DND-41 (cell line): Measurements from ENCODE around the gene SLC39A11.

Source experiments
- CTCF ChIP-seq: IDR thresholded peaks from 2 replicates; pipeline ENCODE4 v1.5.1; 2012; ENCODE audit warnings: borderline replicate concordance, low read length, moderate library complexity, mild to moderate bottlenecking; ENCODE audit not compliant: poor library complexity, severe bottlenecking; ENCODE audit errors: extremely low read depth
- EZH2 ChIP-seq: IDR thresholded peaks from 3 replicates; pipeline ENCODE4 v1.6.1; 2012; ENCODE audit warnings: borderline replicate concordance, low read depth, mild to moderate bottlenecking, moderate library complexity, low read length, inconsistent platforms; ENCODE audit not compliant: severe bottlenecking

GRCh38 chr17:72903522-72903921 lies 189.0 kb downstream of the SLC39A11 start:
- TF ChIP-seq CTCF: no peak
- TF ChIP-seq EZH2: no peak
